GM23338 (cell line): ENCODE data around the gene ERN1. TPM values are rescaled to one million over a fixed set of nuclear protein-coding genes. Genes with fewer than 3 reads are reported as not detected.

Experiments
- ETS1 ChIP-seq: IDR thresholded peaks from 2 replicates; pipeline ENCODE4 v1.6.1; 2016; ENCODE audit warnings: antibody characterized with exemption
- JUNB ChIP-seq: IDR thresholded peaks from one replicate; pipeline ENCODE4 v1.6.1; 2016; ENCODE audit warnings: antibody characterized with exemption; ENCODE audit not compliant: unreplicated experiment
- REST ChIP-seq: IDR thresholded peaks from one replicate; pipeline ENCODE4 v1.6.1; 2018; ENCODE audit warnings: antibody characterized with exemption; ENCODE audit not compliant: unreplicated experiment
- ZNF462 ChIP-seq: fragments of 250-450 bp; sonication (Bioruptor Pico); IDR thresholded peaks from 2 replicates; pipeline ENCODE4 v1.5.0; 2020; ENCODE audit warnings: mild to moderate bottlenecking, moderate library complexity
- polyA plus RNA-seq: library from polyadenylated mRNA; unstranded; fragments of >200 nt; fragmentation: Nextera tagmentation; extraction: Ambion mirVana; gene quantifications from 2 replicates; pipeline ENCODE4 v1.2.1, GENCODE V29; 2016
- total RNA-seq: library from RNA; depleted of rRNA; stranded (reverse); fragments of >200 nt; shearing (Covaris generic); gene quantifications from 2 replicates; pipeline ENCODE4 v1.2.3, GENCODE V29; 2014

The ERN1 gene
- total and polyA plus RNA-seq, 2 experiments from 2014 or later = 5.9 to 7.5 TPM

DNA sequence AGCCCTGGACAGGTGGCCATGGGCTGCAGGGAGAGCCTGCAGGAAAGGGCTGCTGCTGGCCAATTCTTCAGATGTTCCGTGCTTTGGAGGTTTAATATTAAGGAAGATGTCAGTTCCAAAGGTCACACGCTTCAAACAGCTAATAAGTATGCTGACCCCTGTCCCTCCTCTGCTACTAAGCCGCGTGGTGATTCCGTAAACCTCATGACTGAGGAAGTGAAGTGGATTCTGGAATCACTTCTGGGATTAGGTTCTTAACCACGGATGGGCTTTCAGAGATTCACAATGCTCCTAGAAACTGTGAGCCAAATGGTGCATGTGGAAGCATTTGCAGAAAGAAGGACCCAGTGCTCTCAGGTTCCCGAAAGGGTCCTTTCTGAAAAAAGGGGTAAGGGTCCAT is 28.5 kb upstream of the ERN1 start (continued):
- no peak for TF ChIP-seq ZNF462 (CRISPR knock-in tag)
- TF ChIP-seq ETS1 = no peak
- TF ChIP-seq REST = no peak
- no peak for TF ChIP-seq JUNB
